HG03103 (cell line): ENCODE data around the gene S1PR4.
"Not testable (repeated sequence)": the region's sequence is repeated elsewhere in the genome, so short reads cannot be mapped to it uniquely, and the experiment has no call there.

Source experiments
- ATAC-seq: cut with Tn5 transposase; IDR thresholded peaks from one replicate; pipeline ENCODE4 v1.9.1; 2021; ENCODE audit warnings: low read depth; ENCODE audit not compliant: unreplicated experiment

Gene S1PR4

DNA sequence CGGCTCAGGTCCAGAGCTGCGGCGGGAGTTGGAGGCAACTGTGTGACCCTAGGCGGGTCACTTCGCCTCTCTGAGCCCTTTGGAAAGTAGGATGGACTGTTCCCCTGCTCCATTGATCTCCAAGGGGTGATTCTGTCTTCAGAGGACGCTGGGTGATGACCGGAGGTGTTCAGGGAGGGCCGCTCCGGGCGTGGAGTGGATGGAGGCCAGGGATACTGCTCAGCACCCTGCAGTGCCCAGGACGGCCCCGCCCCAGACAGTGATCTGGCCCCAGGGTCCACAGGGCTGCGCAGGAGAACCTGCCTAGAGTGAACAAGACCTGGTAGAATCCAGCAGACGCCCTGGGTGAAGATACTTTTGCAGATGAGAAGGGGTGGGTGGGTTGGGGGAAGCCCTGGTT lies 14.1 kb downstream of the S1PR4 start:
- no peak for ATAC-seq

DNA sequence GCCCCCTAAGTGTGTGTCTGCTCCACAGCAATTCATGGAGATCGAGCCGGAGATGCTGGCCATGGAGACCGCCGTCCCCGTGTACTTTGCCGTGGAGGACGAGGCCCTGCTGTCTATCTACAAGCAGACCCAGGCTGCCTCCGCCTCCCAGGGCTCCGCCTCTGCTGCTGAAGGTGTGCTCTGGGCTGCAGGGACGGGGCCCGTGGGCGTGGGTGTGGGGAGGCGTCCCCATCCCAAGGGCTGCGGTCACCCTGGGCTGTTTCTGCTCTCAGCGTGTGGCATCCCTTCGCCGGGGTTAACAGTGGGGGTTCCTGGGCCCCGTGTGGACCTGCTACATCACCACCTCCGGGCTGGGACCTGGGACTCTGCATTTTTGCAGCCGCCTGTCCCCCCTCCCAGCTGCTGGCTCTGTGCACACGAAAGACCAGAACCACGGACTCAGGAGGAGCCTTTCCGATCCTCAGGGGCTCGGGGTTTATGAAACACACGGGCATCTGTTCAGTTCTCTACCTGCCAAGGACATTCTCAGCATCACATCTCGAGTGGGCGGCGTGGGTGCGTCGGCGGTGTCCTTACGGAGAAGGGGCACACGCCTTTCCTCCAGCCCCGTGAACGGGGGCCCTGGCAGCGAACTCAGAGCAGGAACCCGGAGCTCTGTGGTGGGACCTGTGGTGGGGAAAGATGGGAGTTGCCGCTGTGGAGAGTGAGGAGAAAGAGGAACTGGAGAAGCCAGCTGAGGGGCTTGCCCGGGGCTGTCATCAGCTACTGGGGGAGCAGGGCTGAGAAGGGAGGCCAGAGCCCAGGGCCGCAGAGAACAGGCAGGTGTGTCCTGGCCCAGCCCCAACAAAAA lies 14.9 kb downstream of the S1PR4 start:
- no peak for ATAC-seq

DNA sequence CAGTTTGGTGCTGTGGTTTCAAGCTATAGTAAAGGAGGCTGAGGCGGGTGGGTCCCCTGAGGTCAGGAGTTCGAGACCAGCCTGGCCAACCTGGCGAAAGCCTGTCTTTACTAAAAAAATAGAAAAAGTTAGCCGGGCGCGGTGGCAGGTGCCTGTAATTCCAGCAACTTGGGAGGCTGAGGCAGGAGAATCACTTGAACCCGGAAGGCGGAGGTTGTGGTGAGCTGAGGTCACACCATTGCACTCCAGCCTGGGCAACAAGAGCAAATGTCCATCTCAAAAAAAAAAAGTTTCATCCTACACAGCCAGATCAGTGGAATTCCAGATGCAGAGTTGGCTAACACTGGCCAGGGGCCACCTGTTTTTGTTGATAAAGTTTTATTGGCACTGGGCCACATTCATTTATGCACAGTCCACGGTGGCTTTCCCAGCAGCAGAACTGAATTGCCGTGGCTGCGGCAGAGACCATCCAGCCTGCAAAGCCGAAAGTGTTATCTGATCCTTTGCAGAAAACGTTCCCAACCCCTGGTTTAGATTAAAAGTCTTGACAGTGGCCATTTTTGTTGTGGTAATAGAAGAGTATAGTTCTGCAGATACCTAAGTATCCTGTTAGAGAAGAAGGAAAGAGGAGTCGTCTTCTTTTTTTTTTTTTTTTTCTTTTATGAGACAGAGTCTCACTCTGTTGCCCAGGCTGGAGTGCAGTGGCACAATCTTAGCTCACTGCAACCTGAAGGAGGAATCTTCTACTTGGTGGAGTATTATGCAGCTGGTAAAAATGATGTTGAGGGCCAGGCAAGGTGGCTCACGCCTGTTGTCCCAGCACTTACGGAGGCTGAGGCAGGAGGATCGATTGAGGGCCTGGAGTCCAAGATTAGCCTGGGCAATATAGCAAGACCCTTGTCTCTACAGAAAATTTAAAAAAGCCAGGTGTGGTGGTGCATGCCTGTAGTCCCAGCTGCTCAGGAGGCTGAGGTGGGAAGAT lies 15.8 kb downstream of the S1PR4 start:
- no peak for ATAC-seq

DNA sequence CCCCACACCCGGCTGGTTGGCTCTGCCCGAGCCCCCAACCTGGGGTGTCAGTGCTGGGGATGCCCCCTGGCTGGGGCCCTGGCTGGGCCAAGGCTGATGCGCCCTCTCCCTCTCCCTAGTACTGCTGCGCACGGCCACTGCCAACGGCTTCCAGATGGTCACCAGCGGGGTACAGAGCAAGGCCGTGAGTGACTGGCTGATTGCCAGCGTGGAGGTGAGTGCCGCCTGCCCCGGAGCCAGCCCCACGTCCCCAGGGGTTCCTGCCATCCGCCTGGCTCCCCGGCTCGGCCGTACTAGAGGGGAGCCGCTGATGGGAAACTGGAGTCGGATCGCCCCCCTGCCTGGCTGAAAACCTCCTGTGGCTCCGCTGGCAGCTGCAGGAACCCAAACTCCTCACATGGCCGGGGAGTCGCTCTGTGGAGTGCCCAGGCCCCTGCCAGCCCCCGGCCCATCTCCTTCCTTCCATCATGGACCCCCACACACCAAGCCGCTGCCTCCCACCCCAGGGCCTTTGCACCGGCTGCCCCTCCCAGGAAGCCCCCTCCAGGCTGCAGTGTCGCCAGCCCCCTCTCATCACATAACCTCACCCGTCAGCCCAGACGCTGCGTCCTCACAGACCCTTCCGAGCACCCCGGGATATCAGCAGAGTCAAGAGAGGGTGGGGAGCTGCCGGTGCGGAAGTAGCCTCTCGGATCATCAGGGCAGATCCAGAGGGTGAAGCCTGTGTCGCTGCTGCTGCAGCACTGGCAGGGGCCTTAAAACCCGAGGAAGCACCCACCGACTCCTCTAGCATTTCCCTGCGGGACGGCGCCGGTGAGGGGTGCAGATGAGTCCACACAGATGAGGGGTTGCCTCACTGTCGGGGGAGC lies 17.7 kb downstream of the S1PR4 start:
- ATAC-seq, result no peak

DNA sequence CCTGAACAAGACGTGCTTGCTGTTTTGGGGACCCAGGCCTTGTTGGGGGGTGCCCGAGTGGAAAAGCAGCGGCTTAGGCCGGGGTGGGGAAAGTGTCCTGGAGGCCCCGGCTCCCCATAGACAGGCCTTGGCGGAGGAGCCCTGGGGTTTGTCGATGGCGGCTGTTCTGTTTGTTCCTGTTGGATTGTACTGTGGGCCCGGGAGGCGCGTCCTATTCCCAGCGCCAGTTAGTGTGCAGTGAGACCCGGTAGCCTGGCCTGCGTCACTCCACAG lies 18.3 kb downstream of the S1PR4 start:
- no peak for ATAC-seq

DNA sequence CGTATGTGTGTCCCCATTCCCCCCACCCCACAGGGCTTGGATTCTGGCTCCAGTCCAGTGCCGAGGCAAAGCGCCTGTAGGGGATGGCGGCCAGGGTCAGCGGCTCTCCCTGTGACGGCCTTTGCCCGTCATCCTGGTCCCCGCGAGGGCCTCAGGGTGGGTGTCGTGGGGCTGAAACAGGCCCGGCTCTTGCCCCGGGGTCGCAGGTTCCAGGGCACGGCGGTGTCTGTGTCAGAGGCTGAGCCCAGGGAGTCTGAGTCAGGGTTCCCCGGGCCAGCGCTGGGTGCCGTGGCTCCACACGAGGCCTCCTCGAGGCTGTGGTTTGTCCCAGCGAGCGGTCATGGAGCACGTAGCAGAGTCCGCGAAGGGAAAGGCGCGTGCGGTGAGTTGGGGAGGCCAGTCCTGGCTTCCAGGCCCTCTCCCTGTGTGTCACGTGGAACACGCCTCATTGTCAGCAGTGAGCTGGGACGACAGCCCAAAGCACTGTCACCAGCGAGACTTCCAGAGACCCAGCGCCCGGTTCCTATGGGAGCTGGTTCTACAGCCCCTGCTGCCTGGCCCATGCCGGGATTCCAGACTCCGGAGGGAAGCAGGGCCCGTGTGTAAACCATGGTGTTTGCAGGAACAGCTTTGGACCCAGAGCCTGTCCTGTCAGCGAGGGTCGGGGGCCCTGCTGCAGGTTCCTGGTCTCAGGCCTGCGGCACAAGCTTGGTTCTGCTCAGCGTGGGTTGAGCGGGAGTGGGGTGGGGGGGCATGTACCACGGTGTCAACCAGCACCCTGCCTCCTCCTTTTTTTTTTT lies 20.5 kb downstream of the S1PR4 start:
- ATAC-seq, result no peak

DNA sequence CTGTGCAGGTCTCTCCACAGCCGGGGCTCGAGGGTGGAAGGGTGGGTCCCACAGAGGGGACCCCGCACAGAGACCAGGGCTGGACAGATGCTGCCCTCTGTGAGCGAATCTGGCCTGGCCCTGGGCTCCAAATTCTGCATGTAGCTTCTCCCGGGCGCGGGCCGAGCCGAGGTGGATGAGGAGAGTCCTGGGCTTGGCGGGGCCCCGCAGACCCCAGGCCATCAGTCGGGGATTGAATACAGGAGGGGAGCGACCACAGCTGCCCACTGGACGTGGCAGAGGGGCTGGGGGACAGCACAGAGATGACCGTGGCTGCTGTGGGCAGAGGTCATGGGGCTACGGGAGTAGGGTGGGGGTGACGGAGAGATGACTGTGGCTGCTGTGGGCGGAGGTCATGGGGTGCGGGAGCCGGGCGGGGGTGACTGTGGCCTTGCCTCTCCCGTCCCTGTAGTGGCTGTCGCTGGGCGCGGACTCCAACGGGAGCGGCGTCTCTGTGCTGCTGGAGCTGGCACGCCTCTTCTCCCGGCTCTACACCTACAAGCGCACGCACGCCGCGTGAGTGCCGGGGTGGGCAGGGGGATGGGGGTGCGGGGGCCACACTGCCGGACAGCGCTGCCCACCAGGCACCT lies 22.6 kb downstream of the S1PR4 start:
- ATAC-seq, result no peak

DNA sequence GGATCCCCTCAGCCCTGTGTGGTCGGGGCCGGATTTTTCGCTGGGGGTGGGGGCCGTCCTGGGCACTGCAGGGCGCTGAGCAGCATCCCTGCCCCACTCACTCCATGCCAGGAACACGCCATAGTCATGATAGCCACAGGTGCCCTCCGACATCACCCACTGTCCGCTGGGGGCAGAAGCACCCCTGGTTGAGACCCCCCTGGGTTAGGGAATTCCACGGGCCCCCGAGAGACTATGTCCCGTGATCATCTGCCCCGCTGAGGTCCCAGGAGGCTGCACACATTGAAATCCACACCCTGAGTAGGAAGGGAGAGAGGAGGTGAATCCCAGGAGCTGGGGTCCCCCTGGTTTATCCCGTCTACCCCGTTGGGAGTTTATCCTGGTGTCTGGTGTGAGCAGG lies 23.3 kb downstream of the S1PR4 start:
- no peak for ATAC-seq

DNA sequence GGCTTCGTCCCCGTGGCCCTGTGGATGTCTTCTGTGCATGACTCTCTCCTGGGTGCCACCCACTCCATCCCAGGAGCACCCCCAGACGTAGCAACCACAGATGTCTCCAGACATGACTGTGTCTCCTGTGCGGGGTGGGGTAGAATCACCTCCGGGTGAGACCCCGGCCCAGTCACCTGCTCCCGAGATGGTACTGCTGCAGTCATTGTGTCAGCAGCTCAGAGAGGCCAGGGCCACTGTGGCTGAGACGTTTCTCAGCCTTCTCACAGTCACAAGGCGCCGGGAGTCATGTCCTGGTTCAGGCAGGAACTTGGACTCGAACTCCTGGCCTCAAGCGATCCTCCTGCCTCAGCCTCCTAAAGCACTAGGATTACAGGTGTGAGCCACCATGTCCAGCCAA lies 23.8 kb downstream of the S1PR4 start:
- ATAC-seq, result no peak

DNA sequence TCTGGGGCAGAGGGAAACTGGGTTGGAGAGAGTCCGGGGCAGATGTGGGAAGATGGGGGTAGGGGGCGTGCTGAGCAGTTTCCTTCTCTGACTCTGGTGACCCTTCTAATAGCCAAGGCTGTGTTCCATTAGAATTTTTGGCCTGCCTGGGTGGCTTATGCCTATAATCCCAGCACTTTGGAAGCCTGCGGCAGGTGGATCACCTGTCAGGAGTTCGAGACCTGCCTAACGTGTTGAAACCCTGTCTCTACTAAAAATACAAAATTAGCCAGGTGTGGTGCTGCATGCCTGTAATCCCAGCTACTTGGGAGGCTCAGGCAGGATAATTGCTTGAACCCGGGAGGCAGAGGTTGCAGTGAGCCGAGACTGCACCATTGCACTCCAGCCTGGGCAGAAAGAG lies 24.3 kb downstream of the S1PR4 start:
- not testable (repeated sequence) for ATAC-seq

DNA sequence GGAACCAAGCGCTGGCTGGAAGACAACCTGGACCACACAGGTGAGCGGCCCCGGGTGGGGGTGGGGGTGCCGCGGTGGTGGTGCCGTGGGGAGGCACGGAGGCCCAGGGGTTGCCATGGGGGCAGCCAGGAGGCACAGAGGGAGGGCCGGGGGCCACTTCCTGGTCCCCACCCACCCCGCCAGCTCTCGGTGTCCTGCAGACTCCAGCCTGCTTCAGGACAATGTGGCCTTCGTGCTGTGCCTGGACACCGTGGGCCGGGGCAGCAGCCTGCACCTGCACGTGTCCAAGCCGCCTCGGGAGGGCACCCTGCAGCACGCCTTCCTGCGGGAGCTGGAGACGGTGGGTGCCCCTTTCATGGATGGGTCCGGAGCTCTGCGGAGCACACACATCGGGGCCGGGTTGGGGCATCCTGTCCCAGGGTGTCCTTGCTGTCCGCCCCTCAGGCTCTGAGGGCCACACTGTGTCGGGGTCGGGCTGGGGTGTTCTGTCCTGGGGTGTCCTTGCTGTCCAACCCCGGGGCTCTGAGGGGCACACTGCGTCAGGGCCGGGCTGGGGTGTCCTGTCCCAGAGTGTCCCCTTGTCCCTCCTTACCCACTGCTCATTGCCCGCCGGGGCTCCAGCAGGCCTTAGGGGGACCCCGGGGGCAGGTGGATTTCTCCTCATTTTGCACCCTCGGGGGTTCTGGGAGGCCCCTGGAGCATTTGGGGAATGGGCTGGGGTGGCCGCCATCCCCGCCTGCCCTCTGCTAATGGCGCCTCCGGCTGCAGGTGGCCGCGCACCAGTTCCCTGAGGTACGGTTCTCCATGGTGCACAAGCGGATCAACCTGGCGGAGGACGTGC lies 25.5 kb downstream of the S1PR4 start:
- no peak for ATAC-seq

DNA sequence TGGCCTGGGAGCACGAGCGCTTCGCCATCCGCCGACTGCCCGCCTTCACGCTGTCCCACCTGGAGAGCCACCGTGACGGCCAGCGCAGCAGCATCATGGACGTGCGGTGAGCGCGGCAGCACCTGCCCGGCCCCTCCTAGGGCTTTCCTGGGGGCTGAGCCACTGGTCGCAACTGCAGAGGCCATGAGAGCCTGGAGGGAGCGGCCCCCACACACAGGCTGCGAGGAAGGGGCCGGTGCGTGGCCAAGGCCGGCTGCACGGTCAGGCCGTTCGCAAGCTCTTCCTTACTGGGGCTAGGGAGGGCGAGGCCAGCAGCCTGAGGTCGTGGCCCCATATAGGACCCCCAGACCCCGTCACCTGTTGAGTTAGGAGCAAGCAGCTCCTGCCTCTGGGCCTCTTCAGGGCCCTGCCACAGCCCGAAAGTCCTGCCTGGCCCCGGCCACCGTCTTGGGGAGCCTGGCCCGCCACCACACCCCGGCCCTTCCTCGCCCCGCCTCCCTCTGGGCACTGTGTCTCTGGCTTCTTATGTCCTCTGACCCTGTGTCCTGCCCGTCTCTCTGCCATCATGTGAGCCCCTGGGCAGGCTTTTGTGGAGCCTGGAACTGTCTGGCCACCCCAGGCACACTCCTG lies 26.2 kb downstream of the S1PR4 start:
- no peak for ATAC-seq

DNA sequence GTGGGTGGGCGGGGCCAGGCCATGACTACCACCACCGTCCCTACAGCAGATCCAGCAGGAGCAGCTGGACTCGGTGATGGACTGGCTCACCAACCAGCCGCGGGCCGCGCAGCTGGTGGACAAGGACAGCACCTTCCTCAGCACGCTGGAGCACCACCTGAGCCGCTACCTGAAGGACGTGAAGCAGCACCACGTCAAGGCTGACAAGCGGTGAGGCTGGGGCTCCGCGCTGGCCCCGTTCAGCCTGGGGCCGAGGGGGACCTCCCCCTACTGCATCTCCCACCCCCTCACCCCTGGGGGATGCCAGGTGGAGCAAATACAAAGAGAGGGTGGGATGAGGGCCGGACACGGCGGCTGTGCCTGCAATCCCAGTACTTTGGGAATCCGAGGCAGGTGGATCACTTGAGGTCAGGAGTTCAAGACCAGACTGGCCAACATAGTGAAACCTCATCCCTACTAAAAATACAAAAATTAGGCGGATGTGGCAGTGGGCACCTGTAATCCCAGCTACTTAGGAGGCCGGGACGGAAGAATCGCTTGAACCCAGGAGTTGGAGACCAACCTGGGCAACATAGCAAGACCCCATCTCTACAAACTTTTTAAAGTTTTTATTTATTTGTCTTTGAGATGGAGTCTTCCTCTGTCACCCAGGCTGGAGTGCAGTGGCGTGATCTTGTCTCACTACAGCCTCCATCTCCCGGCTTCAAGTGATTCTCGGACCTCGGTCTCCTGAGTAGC lies 27.8 kb downstream of the S1PR4 start:
- no peak for ATAC-seq

DNA sequence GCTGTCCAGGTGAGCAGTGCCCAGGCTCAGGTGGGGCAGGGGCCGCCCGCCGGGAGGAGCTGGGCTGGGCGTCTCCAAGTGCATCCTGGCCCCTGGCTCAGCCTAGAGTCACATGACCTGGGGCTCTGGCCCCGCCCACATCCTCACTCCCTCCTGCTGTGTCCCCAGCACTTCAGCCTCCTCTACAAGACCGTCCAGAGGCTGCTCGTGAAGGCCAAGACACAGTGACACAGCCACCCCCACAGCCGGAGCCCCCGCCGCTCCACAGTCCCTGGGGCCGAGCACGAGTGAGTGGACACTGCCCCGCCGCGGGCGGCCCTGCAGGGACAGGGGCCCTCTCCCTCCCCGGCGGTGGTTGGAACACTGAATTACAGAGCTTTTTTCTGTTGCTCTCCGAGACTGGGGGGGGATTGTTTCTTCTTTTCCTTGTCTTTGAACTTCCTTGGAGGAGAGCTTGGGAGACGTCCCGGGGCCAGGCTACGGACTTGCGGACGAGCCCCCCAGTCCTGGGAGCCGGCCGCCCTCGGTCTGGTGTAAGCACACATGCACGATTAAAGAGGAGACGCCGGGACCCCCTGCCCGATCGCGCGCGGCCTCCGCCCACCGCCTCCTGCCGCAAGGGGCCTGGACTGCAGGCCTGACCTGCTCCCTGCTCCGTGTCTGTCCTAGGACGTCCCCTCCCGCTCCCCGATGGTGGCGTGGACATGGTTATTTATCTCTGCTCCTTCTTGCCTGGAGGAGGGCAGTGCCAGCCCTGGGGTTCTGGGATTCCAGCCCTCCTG lies 29.1 kb downstream of the S1PR4 start:
- ATAC-seq, result no peak

DNA sequence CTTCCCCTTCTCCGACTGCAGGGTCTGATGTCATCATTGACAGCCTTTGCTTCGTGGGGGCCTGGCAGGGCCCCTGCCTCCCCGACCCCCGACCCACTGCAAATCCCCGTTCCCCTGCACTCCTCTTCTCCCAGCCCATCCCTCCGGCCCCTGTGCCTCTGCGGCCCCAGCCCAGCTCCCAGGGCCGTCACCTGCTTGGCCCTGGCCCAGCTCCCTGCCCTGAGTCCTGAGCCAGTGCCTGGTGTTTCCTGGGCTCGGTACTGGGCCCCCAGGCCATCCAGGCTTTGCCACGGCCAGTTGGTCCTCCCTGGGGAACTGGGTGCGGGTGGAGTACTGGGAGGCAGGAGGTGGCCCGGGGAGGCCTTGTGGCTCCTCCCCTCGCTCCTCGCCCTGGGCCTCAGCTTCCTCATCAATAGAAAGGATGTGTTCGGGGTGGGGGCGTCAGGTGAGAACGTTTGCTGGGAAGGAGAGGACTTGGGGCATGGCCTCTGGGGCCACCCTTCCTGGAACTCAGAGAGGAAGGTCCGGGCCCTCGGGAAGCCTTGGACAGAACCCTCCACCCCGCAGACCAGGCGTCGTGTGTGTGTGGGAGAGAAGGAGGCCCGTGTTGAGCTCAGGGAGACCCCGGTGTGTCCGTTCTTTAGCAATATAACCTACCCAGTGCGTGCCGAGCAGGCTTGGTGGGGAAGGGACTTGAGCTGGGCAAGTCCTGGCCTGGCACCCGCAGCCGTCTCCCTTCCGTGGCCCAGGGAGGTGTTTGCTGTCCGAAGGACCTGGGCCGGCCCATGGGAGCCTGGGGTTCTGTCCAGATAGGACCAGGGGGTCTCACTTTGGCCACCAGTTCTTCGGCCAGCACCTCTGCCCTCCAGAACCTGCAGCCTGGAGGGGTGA lies 30.0 kb downstream of the S1PR4 start:
- ATAC-seq, result no peak
